Astrocyte of the spinal cord (primary cell): ENCODE measurements around the gene CMTM7.

ENCODE experiments used
- DNase-seq: peaks from one replicate; pipeline ENCODE4 v3.0.0; 2011; ENCODE audit warnings: low read depth, low spot score
- H3K4me3 ChIP-seq: 2 replicates; pipeline ENCODE4 v1.5.1; 2011; ENCODE audit warnings: low read depth, mild to moderate bottlenecking, low read length, moderate library complexity
- CTCF ChIP-seq: IDR thresholded peaks from 2 replicates; pipeline ENCODE4 v1.5.1; 2012; ENCODE audit warnings: low read depth, mild to moderate bottlenecking, low read length, inconsistent platforms
- in situ Hi-C: cut with HindIII; loops from 2 replicates; pipeline ENCODE4 v1.10.0; 2017; ENCODE audit warnings: low sequenced_read_pairs

CMTM7 gene

DNA sequence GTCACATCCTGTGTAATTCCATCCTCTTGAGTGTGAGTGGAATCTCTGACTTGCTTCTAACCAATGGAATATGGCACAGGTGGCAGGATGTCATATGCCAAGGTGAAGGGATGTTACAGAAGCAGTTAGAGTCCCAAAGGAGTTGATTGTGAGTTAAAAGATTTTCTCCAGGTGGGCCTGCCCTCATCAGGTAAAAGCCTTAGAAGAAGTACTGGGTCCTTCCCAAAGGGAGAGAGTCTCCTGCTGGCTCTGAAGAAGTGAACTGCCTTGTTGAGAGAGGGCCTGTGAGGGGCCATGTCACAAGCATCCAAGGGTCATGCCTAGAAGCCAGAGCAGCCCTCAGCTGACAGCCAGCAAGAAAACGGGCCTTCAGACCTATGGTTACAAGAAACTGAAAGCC is 13.1 kb downstream of the CMTM7 start:
- no peak for DNase-seq
- in situ Hi-C loops = no loop called here
- H3K4me3 ChIP-seq = no peak overlapping the region
- TF ChIP-seq CTCF = no peak

DNA sequence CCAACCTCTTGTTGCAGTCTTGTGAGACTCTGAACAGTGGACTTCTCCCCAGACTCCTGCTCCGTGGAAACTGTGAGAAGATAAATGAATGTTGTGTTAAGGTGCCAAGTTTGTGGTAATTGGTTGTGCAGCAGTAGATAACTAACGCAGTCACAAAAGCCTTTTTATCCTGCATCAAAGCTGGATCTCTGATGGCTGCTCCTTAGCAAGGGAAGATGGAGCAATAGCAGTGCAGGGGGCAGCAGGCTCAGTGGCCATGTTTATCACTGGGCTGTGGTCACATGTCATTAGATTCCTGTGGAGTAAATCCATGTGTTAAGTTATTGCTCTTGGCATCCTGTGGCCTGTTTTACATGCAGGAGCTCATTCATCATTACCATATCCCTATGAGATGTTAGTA is 13.5 kb downstream of the CMTM7 start:
- in situ Hi-C loops = no loop called here
- H3K4me3 ChIP-seq = no peak overlapping the region
- TF ChIP-seq CTCF = no peak
- peak; percentile 47 for DNase-seq

DNA sequence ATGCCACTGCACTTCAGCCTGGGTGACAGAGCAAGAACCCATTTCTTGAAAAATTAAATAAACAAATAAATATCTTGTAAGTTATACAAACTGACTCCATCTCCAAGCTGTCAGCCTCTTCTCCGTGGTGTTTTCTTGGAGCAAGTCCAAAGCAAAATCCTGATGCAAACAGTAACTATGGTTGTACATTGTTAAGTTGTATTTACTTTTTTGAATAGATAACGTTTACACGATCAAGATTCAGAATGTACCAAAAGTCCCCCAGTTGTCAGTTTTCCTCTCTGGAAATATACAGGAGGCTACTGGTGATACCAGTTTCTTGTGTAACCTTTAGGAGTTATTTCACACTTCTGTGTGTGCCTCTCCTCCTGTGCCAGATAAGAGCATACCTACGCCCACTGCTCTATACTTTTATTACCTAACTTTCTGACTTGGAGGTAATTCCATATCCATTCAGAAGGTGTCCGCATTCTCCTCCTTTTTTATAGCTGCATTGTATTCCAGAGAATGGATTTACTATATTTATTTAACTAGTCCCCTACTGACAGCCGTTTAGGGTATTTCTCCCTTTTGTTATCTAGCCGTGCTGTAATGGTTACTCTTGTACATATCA is 14.2 kb downstream of the CMTM7 start:
- TF ChIP-seq CTCF = no peak
- no peak overlapping the region for H3K4me3 ChIP-seq
- in situ Hi-C loops = no loop called here
- DNase-seq = no peak

- TF ChIP-seq CTCF = no peak
- in situ Hi-C loops = no loop called here
- H3K4me3 ChIP-seq = no peak overlapping the region
- no peak for DNase-seq
These were observed 15.1 kb downstream of the CMTM7 start for GRCh38 chr3:32406486-32407408.

- DNase-seq = no peak
- TF ChIP-seq CTCF = no peak
- in situ Hi-C loops = no loop called here
- no peak overlapping the region for H3K4me3 ChIP-seq
These were observed 19.0 kb downstream of the CMTM7 start for GRCh38 chr3:32410367-32411246.

- in situ Hi-C loops = no loop called here
- H3K4me3 ChIP-seq = no peak overlapping the region
- no peak for TF ChIP-seq CTCF
- DNase-seq = no peak
These were observed 19.8 kb downstream of the CMTM7 start for GRCh38 chr3:32411442-32411841.
